Fibroblast of the aortic adventitia (primary cell): ENCODE data around the gene SMARCD1. TPM values are rescaled to one million over a fixed set of nuclear protein-coding genes. Genes with fewer than 3 reads are reported as not detected.
A peak's percentile ranks its signal among the peaks of the same experiment; 100 is the strongest.

ENCODE experiments used
- DNase-seq: peaks from one replicate; pipeline ENCODE4 v3.0.0-alpha.2; 2010; ENCODE audit warnings: low read depth
- H3K4me3 ChIP-seq: 2 replicates; pipeline ENCODE4 v1.5.1; 2011; ENCODE audit warnings: low read depth, mild to moderate bottlenecking, control low read depth, low read length, moderate library complexity
- total RNA-seq: library from RNA; depleted of rRNA; stranded (reverse); fragments of >200 nt; gene quantifications from 2 replicates; pipeline ENCODE4 v1.2.3, GENCODE V29; 2012; ENCODE audit warnings: low replicate concordance
- TF ChIP-seq, protein P1 (sequence below): IDR thresholded peaks from 2 replicates; pipeline ENCODE4 v1.5.1; 2011; ENCODE audit warnings: mild to moderate bottlenecking, low read length, control low read depth, inconsistent platforms; ENCODE audit not compliant: insufficient read depth

Gene SMARCD1
- total RNA-seq, 1 donor: 49.0 TPM

DNA sequence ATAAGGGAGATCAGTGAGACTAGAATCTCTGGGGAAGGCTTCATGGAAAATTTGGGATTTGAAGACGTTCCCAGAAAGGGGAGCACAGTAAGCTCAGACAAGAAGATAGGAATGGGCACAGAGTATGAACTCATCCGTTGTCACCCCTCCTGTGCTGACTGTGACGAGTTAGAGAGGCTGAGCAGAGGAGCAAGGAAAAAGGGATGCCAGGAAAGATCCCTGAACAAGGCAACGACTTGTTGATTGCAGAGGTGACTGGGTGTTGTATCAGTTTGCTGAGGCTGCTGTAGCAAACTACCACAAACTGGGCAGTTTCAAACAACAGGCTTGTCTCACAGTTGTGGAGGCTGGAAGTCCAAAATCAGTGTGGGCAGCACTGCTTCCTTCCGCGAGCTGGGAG lies 12.8 kb downstream of the SMARCD1 start:
- no peak for DNase-seq
- no peak overlapping the region for H3K4me3 ChIP-seq
- TF ChIP-seq, protein P1, sequence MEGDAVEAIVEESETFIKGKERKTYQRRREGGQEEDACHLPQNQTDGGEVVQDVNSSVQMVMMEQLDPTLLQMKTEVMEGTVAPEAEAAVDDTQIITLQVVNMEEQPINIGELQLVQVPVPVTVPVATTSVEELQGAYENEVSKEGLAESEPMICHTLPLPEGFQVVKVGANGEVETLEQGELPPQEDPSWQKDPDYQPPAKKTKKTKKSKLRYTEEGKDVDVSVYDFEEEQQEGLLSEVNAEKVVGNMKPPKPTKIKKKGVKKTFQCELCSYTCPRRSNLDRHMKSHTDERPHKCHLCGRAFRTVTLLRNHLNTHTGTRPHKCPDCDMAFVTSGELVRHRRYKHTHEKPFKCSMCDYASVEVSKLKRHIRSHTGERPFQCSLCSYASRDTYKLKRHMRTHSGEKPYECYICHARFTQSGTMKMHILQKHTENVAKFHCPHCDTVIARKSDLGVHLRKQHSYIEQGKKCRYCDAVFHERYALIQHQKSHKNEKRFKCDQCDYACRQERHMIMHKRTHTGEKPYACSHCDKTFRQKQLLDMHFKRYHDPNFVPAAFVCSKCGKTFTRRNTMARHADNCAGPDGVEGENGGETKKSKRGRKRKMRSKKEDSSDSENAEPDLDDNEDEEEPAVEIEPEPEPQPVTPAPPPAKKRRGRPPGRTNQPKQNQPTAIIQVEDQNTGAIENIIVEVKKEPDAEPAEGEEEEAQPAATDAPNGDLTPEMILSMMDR: no peak

DNA sequence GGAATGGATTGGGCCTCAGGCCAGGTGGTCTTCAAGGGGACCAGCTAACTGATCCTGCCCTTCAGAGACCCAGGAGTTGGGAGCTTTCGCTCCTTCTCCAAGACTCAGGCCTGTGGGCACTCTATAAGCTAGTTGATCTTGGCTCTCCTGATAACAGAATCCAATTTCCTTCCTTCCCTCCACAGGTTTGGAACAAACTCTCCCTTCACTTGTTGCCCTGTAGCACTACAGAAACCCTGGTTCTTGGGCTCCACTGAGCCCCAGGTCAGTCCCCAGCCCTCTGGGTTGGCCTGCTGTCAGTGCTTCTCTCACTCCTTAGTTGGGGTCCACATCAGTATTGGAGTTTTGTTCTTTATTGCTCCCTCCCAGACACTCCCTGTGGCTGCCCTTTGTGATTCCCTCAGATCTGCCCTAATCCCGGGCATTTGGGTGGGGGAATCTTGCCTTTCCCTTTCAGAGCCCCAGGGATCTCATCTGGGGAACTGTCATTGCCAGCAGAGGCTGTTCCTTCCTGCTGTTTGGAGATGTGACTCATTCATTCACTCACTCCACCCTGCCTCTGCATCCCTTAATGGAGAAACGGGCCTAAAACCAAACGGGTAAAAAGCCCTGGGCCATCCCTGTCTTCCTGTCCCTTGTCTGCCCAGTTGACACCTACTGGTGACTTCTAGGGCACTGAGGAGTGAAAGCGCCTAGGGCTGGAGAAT lies 14.3 kb downstream of the SMARCD1 start:
- TF ChIP-seq, protein P1: no peak
- peak; percentile 54 for DNase-seq
- H3K4me3 ChIP-seq: no peak overlapping the region

DNA sequence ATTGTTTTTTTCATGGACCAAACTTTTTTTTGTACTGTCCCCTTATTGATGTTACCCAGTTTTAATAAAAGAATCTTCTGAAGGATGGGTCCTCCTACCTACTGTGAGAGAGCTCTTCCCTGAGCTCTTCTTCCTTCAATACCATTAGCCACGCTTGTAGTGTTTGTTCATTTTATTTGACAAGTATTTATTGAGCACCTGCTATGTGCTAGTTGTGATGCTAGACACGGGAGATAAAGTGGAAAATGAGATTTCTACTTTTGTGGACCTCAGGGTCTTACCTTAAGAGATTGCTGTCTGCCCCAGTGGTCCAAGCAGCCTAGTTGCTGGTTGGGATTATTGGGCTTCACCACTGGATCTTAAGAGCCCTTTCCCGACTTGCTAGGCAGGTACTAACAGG lies 15.4 kb downstream of the SMARCD1 start:
- TF ChIP-seq, protein P1: no peak
- no peak for DNase-seq
- no peak overlapping the region for H3K4me3 ChIP-seq

DNA sequence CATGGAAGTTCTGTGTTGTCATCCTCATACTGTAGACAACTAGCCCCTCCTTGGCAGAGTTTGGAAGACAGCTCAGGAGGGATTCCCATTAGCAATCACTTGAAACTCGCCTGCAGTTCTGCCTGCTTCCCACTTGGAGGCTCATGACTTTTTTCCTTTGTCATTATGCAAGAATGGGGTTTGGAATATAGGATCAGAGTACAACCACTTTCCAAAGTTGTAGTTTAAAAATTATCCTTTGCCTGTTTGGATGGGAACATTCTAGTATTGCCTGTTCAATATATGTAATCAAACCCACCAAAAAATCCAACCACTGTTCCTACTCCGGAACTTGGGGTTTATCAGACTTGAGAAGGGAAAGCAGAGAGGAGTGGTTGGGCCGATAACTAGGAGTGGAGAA lies 16.5 kb downstream of the SMARCD1 start:
- TF ChIP-seq, protein P1: peak; percentile 67
- no peak overlapping the region for H3K4me3 ChIP-seq
- peak; percentile 57 for DNase-seq

DNA sequence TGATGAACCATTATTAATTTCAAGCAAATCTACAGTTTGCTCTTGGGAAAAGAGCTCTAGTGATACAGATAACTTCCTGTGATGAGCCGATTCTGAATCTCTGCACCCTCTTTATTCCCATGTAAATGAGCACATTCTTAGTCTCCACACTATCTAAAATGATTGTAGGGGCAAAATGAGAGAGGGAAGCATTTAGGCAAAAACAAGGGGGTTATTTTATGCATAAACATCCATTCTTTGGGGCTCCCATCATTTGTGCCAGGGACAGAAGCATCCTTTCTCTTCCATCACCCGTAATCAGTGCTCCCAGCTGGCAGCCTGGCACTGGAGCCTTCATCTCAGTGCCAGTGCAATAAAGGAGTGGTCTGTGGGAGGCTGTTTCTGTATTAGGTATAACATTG lies 17.0 kb downstream of the SMARCD1 start:
- no peak for DNase-seq
- no peak overlapping the region for H3K4me3 ChIP-seq
- TF ChIP-seq, protein P1: no peak

DNA sequence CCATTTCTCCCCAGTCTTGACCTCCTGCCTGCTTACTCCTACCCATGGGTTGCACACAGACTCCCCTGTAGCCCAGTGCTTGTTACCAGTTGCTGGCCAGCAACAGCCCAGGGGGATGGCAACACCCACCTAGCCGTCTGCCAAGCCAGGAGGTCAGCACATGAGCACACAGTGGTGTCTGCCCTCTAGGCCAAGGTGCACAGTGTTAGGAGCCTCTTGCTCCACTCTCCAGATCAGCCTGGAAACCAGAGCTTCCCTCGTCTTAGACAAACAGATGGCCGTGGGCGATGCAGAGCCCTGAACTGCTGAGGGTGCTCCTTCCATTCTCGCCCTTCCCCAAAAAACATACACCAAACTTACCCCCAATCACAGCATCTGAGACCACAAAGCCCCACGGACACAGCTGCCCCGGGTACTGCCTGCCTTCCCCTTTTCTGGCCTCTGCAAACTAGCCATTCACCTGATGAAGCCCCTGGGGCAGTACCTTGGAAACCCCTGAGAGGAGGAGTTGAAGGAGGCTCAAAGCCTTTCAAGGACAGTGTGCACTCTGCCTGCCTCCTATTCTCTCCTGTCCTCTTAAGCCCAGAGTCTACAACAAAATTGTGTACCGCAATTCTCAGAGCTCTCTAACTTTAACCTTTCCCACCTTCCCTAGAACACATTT lies 17.6 kb downstream of the SMARCD1 start:
- no peak for DNase-seq
- no peak overlapping the region for H3K4me3 ChIP-seq
- TF ChIP-seq, protein P1: no peak
